ENCODE results near the gene PRKCA. TPM values are rescaled to one million over a fixed set of nuclear protein-coding genes. Genes with fewer than 3 reads are reported as not detected.

The PRKCA gene
- total and polyA plus RNA-seq, 2 experiments from 2014 or later: 6.4 to 35.4 TPM

DNA sequence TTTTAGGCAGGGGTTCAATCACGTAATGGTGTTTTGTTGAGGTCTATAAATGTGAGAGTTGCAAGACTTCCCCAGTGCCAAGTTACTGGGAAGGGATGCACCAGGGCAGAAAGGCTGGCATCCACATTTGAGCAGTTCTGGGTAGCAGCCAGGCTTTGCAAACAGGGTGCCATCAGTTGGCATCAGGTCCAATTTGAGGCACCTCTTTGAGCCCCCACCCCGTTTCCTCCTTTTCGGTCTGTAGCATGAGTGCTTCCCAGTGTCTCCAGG is 389.9 kb downstream of the PRKCA start:
- Histone ChIP-seq H3K79me2 (replicated peaks; ENCODE audit: insufficient read depth) (no peaks in the 10 kb centered on the region), H3K4me3 (no peak overlapping the region), H3K9me2 (ENCODE audit: insufficient read depth) (0 out of 2 replicates have a peak, but pooled peaks cover 3% of the 10 kb centered on the region), H3K27ac (ENCODE audit: low read depth) (no peak overlapping the region), H3K4me1 (ENCODE audit: insufficient read depth) (peaks cover 16% of the 10 kb centered on the region), H4K20me1 (replicated peaks; ENCODE audit: insufficient read depth) (no peaks in the 10 kb centered on the region), H3K36me3 (ENCODE audit: insufficient read depth) (no peaks in the 10 kb centered on the region), H3F3A (replicated peaks; ENCODE audit: low read depth) (no peaks in the 10 kb centered on the region), H3K27me3 (ENCODE audit: insufficient read depth) (no peaks in the 10 kb centered on the region), H3K4me2 (no peak overlapping the region), H2AFZ (no peak overlapping the region)
- H3K4me1 Mint-ChIP-seq: peaks cover 18% of the 10 kb centered on the region
- H3K4me3 Mint-ChIP-seq: no peak overlapping the region
- no peak overlapping the region for H3K27ac Mint-ChIP-seq
- ATAC-seq (no peak), DNase-seq (ENCODE audit: low spot score) (no peak)
- TF ChIP-seq ZNF114 (CRISPR knock-in tag; IDR thresholded peaks at IDR 0.05): no peak
- no peak for TF ChIP-seq CREB1 (CRISPR knock-in tag; IDR thresholded peaks at IDR 0.05; ENCODE audit: low read depth)
- TF ChIP-seq NANOG (IDR thresholded peaks at IDR 0.05; ENCODE audit: borderline replicate concordance): no peak
- TF ChIP-seq STAT1 (IDR thresholded peaks at IDR 0.05; ENCODE audit: unreplicated experiment): no peak
- no peak for TF ChIP-seq JUNB (IDR thresholded peaks at IDR 0.05; ENCODE audit: unreplicated experiment)
- TF ChIP-seq EZH2 (IDR thresholded peaks at IDR 0.05; ENCODE audit: low read depth, unreplicated experiment): no peak
- H3K36me3 Mint-ChIP-seq (ENCODE audit: low read depth): peaks cover 5% of the 10 kb centered on the region; the same call in 1 of the 3 replicates
- H3K27me3 Mint-ChIP-seq (ENCODE audit: insufficient read depth, low read depth, poor library complexity): no peaks in the 10 kb centered on the region
- no peaks in the 10 kb centered on the region for H3K9me3 Mint-ChIP-seq

DNA sequence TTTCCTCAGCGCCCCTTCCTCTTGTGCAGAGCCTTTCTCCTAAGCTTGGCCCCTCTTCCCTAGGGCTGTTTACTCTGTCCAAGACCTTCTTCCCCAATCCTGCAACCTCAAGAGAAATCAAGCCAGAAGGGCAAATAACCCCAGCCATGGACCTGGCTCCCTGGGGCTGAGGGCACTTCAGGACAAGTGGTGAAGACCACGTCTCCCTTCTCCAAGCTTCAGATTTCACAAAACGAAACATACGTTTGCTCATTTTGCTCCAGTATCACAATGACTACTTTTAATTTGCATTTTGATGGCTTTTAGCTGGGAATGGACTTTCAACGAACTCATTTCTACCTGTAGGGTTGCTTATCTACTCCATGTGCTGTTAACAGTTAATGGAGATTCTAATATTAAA is 392.7 kb downstream of the PRKCA start:
- Histone ChIP-seq H4K20me1 (replicated peaks; ENCODE audit: insufficient read depth) (no peaks in the 10 kb centered on the region), H3K27ac (ENCODE audit: low read depth) (no peak overlapping the region), H3K79me2 (replicated peaks; ENCODE audit: insufficient read depth) (no peaks in the 10 kb centered on the region), H3K4me3 (no peak overlapping the region), H3K9me2 (ENCODE audit: insufficient read depth) (0 out of 2 replicates have a peak, but pooled peaks cover 3% of the 10 kb centered on the region), H3K4me2 (no peak overlapping the region), H2AFZ (no peak overlapping the region), H3F3A (replicated peaks; ENCODE audit: low read depth) (no peaks in the 10 kb centered on the region), H3K4me1 (ENCODE audit: insufficient read depth) (peaks cover 16% of the 10 kb centered on the region), H3K27me3 (ENCODE audit: insufficient read depth) (no peaks in the 10 kb centered on the region), H3K36me3 (ENCODE audit: insufficient read depth) (no peaks in the 10 kb centered on the region; the same call in 1 of the 2 replicates)
- H3K9me3 Mint-ChIP-seq: no peaks in the 10 kb centered on the region
- H3K4me3 Mint-ChIP-seq: no peak overlapping the region
- H3K27ac Mint-ChIP-seq: no peak overlapping the region
- H3K27me3 Mint-ChIP-seq (ENCODE audit: insufficient read depth, low read depth, poor library complexity): no peaks in the 10 kb centered on the region
- no peak for ATAC-seq
- no peak for DNase-seq (ENCODE audit: low spot score)
- TF ChIP-seq EZH2phosphoT487 (IDR thresholded peaks at IDR 0.05; ENCODE audit: unreplicated experiment): no peak
- TF ChIP-seq ZNF331 (CRISPR knock-in tag; IDR thresholded peaks at IDR 0.05; ENCODE audit: low read depth): no peak
- TF ChIP-seq EZH2 (IDR thresholded peaks at IDR 0.05; ENCODE audit: low read depth, unreplicated experiment): no peak
- TF ChIP-seq REST (IDR thresholded peaks at IDR 0.05; ENCODE audit: unreplicated experiment): no peak
- peaks cover 18% of the 10 kb centered on the region for H3K4me1 Mint-ChIP-seq
- peaks cover 9% of the 10 kb centered on the region; the same call in 1 of the 3 replicates for H3K36me3 Mint-ChIP-seq (ENCODE audit: low read depth)
